Measurements from ENCODE around the gene TTC23L. TPM values are rescaled to one million over a fixed set of nuclear protein-coding genes. Genes with fewer than 3 reads are reported as not detected.

TTC23L gene
- total and polyA plus RNA-seq, 2 experiments from 2014 or later, result 2.2 to 2.3 TPM

DNA sequence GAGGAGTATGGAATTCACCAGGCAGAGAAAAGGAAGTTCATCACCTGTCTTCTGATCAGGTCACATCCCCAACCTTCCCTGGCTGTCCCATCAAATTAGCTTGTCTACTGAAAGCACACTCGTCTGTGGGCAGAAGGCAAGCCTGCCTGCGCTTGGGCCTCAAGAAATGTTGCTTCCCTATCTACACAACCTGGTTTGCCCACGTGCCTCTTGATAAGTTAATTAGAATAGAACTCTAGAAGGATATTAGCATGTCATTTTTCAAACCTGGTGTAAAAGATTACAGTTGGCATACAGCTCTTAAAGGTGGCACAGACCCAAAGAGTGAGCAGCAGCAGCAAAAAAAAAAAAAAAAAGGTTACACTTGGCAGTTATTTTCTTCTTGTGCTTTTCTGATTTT lies 5.1 kb downstream of the TTC23L start (continued):
- TF ChIP-seq EZH2phosphoT487 (IDR thresholded peaks at IDR 0.05; ENCODE audit: unreplicated experiment) (no peak), ZNF114 (CRISPR knock-in tag; IDR thresholded peaks at IDR 0.05) (no peak), JUNB (IDR thresholded peaks at IDR 0.05; ENCODE audit: unreplicated experiment) (no peak), EZH2 (IDR thresholded peaks at IDR 0.05; ENCODE audit: low read depth, unreplicated experiment) (no peak)
- TF ChIP-seq, protein P1, sequence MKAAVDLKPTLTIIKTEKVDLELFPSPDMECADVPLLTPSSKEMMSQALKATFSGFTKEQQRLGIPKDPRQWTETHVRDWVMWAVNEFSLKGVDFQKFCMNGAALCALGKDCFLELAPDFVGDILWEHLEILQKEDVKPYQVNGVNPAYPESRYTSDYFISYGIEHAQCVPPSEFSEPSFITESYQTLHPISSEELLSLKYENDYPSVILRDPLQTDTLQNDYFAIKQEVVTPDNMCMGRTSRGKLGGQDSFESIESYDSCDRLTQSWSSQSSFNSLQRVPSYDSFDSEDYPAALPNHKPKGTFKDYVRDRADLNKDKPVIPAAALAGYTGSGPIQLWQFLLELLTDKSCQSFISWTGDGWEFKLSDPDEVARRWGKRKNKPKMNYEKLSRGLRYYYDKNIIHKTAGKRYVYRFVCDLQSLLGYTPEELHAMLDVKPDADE (IDR thresholded peaks at IDR 0.05), result no peak

DNA sequence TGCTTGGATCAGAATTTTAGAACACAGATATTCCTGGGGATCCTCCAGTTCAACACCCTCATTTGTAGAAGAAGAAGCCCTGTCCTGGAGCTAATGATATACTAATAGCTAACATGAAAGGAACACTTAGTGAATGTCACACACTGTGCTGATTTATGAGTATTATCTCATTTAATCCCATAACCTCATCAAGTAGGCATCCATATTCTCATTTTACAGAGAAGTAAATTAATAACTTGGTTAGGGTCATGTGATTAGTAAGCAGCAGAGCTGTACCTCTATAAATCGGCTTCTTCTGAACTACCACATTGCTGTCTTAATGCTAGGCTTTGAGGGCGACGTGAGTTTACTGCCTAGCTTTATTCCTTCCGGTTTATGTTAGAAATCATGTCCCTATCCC lies 6.0 kb downstream of the TTC23L start:
- no peak for ATAC-seq
- peaks cover 27% of the 10 kb centered on the region; the same call in 2 of the 3 replicates for H3K36me3 Mint-ChIP-seq (ENCODE audit: low read depth)
- Histone ChIP-seq H3K4me3 (no peak overlapping the region), H3K27me3 (ENCODE audit: insufficient read depth) (no peaks in the 10 kb centered on the region), H3K27ac (ENCODE audit: low read depth) (0 out of 2 replicates have a peak overlapping the region, but pooled peaks have one; percentile 28), H3K9me2 (ENCODE audit: insufficient read depth) (no peaks in the 10 kb centered on the region), H3K36me3 (ENCODE audit: insufficient read depth) (no peaks in the 10 kb centered on the region), H3F3A (replicated peaks; ENCODE audit: low read depth) (peaks cover 3% of the 10 kb centered on the region; the same call in 1 of the 2 replicates), H3K79me2 (replicated peaks; ENCODE audit: insufficient read depth) (no peaks in the 10 kb centered on the region), H4K20me1 (replicated peaks; ENCODE audit: insufficient read depth) (no peaks in the 10 kb centered on the region), H3K4me2 (no peak overlapping the region), H2AFZ (peak overlapping the region; percentile 77; the same call in 1 of the 2 replicates), H3K4me1 (ENCODE audit: insufficient read depth) (peaks cover 9% of the 10 kb centered on the region; the same call in 1 of the 2 replicates)
- no peak overlapping the region for H3K4me3 Mint-ChIP-seq
- no peak overlapping the region for H3K27ac Mint-ChIP-seq
- peaks cover under 1% of the 10 kb centered on the region for H3K27me3 Mint-ChIP-seq (ENCODE audit: insufficient read depth, low read depth, poor library complexity)
- peaks cover 4% of the 10 kb centered on the region for H3K9me3 Mint-ChIP-seq
- DNase-seq (ENCODE audit: low spot score), result no peak
- peaks cover 14% of the 10 kb centered on the region for H3K4me1 Mint-ChIP-seq
- TF ChIP-seq, protein P2, sequence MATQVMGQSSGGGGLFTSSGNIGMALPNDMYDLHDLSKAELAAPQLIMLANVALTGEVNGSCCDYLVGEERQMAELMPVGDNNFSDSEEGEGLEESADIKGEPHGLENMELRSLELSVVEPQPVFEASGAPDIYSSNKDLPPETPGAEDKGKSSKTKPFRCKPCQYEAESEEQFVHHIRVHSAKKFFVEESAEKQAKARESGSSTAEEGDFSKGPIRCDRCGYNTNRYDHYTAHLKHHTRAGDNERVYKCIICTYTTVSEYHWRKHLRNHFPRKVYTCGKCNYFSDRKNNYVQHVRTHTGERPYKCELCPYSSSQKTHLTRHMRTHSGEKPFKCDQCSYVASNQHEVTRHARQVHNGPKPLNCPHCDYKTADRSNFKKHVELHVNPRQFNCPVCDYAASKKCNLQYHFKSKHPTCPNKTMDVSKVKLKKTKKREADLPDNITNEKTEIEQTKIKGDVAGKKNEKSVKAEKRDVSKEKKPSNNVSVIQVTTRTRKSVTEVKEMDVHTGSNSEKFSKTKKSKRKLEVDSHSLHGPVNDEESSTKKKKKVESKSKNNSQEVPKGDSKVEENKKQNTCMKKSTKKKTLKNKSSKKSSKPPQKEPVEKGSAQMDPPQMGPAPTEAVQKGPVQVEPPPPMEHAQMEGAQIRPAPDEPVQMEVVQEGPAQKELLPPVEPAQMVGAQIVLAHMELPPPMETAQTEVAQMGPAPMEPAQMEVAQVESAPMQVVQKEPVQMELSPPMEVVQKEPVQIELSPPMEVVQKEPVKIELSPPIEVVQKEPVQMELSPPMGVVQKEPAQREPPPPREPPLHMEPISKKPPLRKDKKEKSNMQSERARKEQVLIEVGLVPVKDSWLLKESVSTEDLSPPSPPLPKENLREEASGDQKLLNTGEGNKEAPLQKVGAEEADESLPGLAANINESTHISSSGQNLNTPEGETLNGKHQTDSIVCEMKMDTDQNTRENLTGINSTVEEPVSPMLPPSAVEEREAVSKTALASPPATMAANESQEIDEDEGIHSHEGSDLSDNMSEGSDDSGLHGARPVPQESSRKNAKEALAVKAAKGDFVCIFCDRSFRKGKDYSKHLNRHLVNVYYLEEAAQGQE (IDR thresholded peaks at IDR 0.05; ENCODE audit: unreplicated experiment), result no peak
- TF ChIP-seq, protein P1 (IDR thresholded peaks at IDR 0.05), result no peak
- TF ChIP-seq EZH2phosphoT487 (IDR thresholded peaks at IDR 0.05; ENCODE audit: unreplicated experiment) (no peak), ZNF114 (CRISPR knock-in tag; IDR thresholded peaks at IDR 0.05) (no peak), NANOG (IDR thresholded peaks at IDR 0.05; ENCODE audit: borderline replicate concordance) (no peak), ZNF331 (CRISPR knock-in tag; IDR thresholded peaks at IDR 0.05; ENCODE audit: low read depth) (no peak), CREB1 (CRISPR knock-in tag; IDR thresholded peaks at IDR 0.05; ENCODE audit: low read depth) (no peak)
- TF ChIP-seq, protein P3, sequence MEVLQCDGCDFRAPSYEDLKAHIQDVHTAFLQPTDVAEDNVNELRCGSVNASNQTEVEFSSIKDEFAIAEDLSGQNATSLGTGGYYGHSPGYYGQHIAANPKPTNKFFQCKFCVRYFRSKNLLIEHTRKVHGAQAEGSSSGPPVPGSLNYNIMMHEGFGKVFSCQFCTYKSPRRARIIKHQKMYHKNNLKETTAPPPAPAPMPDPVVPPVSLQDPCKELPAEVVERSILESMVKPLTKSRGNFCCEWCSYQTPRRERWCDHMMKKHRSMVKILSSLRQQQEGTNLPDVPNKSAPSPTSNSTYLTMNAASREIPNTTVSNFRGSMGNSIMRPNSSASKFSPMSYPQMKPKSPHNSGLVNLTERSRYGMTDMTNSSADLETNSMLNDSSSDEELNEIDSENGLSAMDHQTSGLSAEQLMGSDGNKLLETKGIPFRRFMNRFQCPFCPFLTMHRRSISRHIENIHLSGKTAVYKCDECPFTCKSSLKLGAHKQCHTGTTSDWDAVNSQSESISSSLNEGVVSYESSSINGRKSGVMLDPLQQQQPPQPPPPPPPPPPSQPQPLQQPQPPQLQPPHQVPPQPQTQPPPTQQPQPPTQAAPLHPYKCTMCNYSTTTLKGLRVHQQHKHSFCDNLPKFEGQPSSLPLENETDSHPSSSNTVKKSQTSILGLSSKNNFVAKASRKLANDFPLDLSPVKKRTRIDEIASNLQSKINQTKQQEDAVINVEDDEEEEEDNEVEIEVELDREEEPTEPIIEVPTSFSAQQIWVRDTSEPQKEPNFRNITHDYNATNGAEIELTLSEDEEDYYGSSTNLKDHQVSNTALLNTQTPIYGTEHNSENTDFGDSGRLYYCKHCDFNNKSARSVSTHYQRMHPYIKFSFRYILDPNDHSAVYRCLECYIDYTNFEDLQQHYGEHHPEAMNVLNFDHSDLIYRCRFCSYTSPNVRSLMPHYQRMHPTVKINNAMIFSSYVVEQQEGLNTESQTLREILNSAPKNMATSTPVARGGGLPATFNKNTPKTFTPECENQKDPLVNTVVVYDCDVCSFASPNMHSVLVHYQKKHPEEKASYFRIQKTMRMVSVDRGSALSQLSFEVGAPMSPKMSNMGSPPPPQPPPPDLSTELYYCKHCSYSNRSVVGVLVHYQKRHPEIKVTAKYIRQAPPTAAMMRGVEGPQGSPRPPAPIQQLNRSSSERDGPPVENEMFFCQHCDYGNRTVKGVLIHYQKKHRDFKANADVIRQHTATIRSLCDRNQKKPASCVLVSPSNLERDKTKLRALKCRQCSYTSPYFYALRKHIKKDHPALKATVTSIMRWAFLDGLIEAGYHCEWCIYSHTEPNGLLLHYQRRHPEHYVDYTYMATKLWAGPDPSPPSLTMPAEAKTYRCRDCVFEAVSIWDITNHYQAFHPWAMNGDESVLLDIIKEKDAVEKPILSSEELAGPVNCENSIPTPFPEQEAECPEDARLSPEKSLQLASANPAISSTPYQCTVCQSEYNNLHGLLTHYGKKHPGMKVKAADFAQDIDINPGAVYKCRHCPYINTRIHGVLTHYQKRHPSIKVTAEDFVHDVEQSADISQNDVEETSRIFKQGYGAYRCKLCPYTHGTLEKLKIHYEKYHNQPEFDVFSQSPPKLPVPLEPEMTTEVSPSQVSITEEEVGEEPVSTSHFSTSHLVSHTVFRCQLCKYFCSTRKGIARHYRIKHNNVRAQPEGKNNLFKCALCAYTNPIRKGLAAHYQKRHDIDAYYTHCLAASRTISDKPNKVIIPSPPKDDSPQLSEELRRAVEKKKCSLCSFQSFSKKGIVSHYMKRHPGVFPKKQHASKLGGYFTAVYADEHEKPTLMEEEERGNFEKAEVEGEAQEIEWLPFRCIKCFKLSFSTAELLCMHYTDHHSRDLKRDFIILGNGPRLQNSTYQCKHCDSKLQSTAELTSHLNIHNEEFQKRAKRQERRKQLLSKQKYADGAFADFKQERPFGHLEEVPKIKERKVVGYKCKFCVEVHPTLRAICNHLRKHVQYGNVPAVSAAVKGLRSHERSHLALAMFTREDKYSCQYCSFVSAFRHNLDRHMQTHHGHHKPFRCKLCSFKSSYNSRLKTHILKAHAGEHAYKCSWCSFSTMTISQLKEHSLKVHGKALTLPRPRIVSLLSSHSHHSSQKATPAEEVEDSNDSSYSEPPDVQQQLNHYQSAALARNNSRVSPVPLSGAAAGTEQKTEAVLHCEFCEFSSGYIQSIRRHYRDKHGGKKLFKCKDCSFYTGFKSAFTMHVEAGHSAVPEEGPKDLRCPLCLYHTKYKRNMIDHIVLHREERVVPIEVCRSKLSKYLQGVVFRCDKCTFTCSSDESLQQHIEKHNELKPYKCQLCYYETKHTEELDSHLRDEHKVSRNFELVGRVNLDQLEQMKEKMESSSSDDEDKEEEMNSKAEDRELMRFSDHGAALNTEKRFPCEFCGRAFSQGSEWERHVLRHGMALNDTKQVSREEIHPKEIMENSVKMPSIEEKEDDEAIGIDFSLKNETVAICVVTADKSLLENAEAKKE (CRISPR knock-in tag; IDR thresholded peaks at IDR 0.05), result no peak
- TF ChIP-seq, protein P4, sequence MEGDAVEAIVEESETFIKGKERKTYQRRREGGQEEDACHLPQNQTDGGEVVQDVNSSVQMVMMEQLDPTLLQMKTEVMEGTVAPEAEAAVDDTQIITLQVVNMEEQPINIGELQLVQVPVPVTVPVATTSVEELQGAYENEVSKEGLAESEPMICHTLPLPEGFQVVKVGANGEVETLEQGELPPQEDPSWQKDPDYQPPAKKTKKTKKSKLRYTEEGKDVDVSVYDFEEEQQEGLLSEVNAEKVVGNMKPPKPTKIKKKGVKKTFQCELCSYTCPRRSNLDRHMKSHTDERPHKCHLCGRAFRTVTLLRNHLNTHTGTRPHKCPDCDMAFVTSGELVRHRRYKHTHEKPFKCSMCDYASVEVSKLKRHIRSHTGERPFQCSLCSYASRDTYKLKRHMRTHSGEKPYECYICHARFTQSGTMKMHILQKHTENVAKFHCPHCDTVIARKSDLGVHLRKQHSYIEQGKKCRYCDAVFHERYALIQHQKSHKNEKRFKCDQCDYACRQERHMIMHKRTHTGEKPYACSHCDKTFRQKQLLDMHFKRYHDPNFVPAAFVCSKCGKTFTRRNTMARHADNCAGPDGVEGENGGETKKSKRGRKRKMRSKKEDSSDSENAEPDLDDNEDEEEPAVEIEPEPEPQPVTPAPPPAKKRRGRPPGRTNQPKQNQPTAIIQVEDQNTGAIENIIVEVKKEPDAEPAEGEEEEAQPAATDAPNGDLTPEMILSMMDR (conservative IDR thresholded peaks at IDR 0.05; ENCODE audit: low read depth in 2 of 2), result no peak
